Stimulated activated CD4-positive, alpha-beta T cell treated with anti-CD3 and anti-CD28 coated beads, Interleukin-4, amount 100 ng/mL, for 1 hour (primary cell): ENCODE results near the gene NSA2.

Source experiments
- DNase-seq: peaks from one replicate; pipeline ENCODE4 v3.0.0-alpha.2; 2020

NSA2 gene

GRCh38 chr5:74822288-74822687 lies 55.2 kb downstream of the NSA2 start:
- DNase-seq: no peak

- DNase-seq: no peak
Measured at GRCh38 chr5:74829413-74829812, 62.4 kb downstream of the NSA2 start.
